ENCODE measurements around the gene PLEKHM3.

Gene PLEKHM3

GRCh38 chr2:207991944-207992343 is 33.4 kb downstream of the PLEKHM3 start:
- H3K4me2 ChIP-seq (ENCODE audit: low read length) = no peak overlapping the region
- no peaks in the 10 kb centered on the region for H3K9me3 ChIP-seq (ENCODE audit: insufficient read depth, low read length)
- H3K4me1 ChIP-seq (ENCODE audit: low read length) = peaks cover 19% of the 10 kb centered on the region
- no peak overlapping the region for H3K4me3 ChIP-seq (ENCODE audit: low read length)
- H3K79me2 ChIP-seq (ENCODE audit: low read length) = no peaks in the 10 kb centered on the region
- no peaks in the 10 kb centered on the region for H3K27me3 ChIP-seq (ENCODE audit: low read depth, low read length)
- H2AFZ ChIP-seq (ENCODE audit: low read depth, low read length) = no peak overlapping the region
- H3K36me3 ChIP-seq (replicated peaks; ENCODE audit: low read depth, low read length) = peaks cover 3% of the 10 kb centered on the region
- no peaks in the 10 kb centered on the region for H4K20me1 ChIP-seq (ENCODE audit: insufficient read depth, low read length)
- H3K27ac ChIP-seq (ENCODE audit: low read length) = no peak overlapping the region
- TF ChIP-seq CTCF (IDR thresholded peaks at IDR 0.05; ENCODE audit: low read depth, low read length) (no peak), EZH2phosphoT487 (IDR thresholded peaks at IDR 0.05; ENCODE audit: low read depth) (no peak)
- H3K9ac ChIP-seq (ENCODE audit: low read length) = no peak overlapping the region

- no peak overlapping the region for H3K4me2 ChIP-seq (ENCODE audit: low read length)
- H3K27ac ChIP-seq (ENCODE audit: low read length) = no peak overlapping the region
- H3K27me3 ChIP-seq (ENCODE audit: low read depth, low read length) = no peaks in the 10 kb centered on the region
- no peaks in the 10 kb centered on the region for H3K79me2 ChIP-seq (ENCODE audit: low read length)
- H4K20me1 ChIP-seq (ENCODE audit: insufficient read depth, low read length) = no peaks in the 10 kb centered on the region
- H3K4me3 ChIP-seq (ENCODE audit: low read length) = no peak overlapping the region
- H2AFZ ChIP-seq (ENCODE audit: low read depth, low read length) = no peak overlapping the region
- peaks cover 3% of the 10 kb centered on the region for H3K36me3 ChIP-seq (replicated peaks; ENCODE audit: low read depth, low read length)
- TF ChIP-seq EZH2phosphoT487 (IDR thresholded peaks at IDR 0.05; ENCODE audit: low read depth) (no peak), CTCF (IDR thresholded peaks at IDR 0.05; ENCODE audit: low read depth, low read length) (no peak)
- no peaks in the 10 kb centered on the region for H3K9me3 ChIP-seq (ENCODE audit: insufficient read depth, low read length)
- H3K4me1 ChIP-seq (ENCODE audit: low read length) = peaks cover 16% of the 10 kb centered on the region
- no peak overlapping the region for H3K9ac ChIP-seq (ENCODE audit: low read length)
Measured at GRCh38 chr2:207990784-207991183, 34.5 kb downstream of the PLEKHM3 start.

GRCh38 chr2:207988975-207989374 is 36.4 kb downstream of the PLEKHM3 start:
- no peak overlapping the region for H3K4me2 ChIP-seq (ENCODE audit: low read length)
- no peaks in the 10 kb centered on the region for H3K79me2 ChIP-seq (ENCODE audit: low read length)
- H3K27ac ChIP-seq (ENCODE audit: low read length) = no peak overlapping the region
- TF ChIP-seq CTCF (IDR thresholded peaks at IDR 0.05; ENCODE audit: low read depth, low read length) = no peak
- no peak for TF ChIP-seq EZH2phosphoT487 (IDR thresholded peaks at IDR 0.05; ENCODE audit: low read depth)
- no peak overlapping the region for H2AFZ ChIP-seq (ENCODE audit: low read depth, low read length)
- no peaks in the 10 kb centered on the region for H3K27me3 ChIP-seq (ENCODE audit: low read depth, low read length)
- H3K4me1 ChIP-seq (ENCODE audit: low read length) = peaks cover 26% of the 10 kb centered on the region
- H3K9me3 ChIP-seq (ENCODE audit: insufficient read depth, low read length) = no peaks in the 10 kb centered on the region
- H3K4me3 ChIP-seq (ENCODE audit: low read length) = no peak overlapping the region
- H3K36me3 ChIP-seq (replicated peaks; ENCODE audit: low read depth, low read length) = peaks cover under 1% of the 10 kb centered on the region
- H4K20me1 ChIP-seq (ENCODE audit: insufficient read depth, low read length) = no peaks in the 10 kb centered on the region
- no peak overlapping the region for H3K9ac ChIP-seq (ENCODE audit: low read length)

DNA sequence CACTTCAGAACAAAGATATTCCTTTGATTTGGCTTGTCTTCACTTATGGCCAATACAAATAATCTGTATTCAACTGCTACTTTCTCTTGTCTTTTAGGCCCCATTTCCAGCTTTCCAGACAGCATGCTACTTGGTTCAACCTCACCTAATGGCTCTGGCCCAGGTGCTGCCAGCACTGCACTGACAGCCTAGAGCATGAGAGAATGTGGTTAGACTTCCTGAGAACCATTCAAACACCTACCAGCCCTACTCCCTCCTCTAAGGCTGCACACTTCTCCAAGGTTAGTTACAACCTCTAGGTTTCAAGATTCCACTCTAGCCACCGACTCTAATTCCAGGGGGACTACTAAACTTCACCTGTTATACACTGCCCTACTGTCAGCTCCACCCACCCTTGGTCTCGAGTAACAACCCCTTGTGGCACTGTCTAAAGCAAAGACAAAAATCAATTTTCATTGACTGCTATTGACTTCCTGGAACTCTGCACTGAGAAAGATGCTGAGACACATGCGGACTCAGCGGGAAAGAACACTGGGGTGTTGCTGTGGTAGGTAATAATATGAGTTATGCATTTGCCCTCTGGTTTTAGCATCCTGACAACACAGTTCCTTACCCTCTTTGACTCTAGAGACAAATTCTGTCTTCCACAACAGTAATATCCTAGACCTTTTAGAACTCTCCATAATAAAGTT is 38.2 kb downstream of the PLEKHM3 start:
- Histone ChIP-seq H3K79me2 (ENCODE audit: low read length) (no peaks in the 10 kb centered on the region), H3K27me3 (ENCODE audit: low read depth, low read length) (no peaks in the 10 kb centered on the region), H3K4me3 (ENCODE audit: low read length) (no peak overlapping the region), H3K4me1 (ENCODE audit: low read length) (peaks cover 30% of the 10 kb centered on the region), H3K36me3 (replicated peaks; ENCODE audit: low read depth, low read length) (no peaks in the 10 kb centered on the region), H3K27ac (ENCODE audit: low read length) (no peak overlapping the region), H3K9ac (ENCODE audit: low read length) (no peak overlapping the region), H2AFZ (ENCODE audit: low read depth, low read length) (no peak overlapping the region), H4K20me1 (ENCODE audit: insufficient read depth, low read length) (no peaks in the 10 kb centered on the region), H3K9me3 (ENCODE audit: insufficient read depth, low read length) (no peaks in the 10 kb centered on the region), H3K4me2 (ENCODE audit: low read length) (no peak overlapping the region)
- no peak for TF ChIP-seq EZH2phosphoT487 (IDR thresholded peaks at IDR 0.05; ENCODE audit: low read depth)

Data from OCI-LY3 (cell line).